IPS-18a (cell line): ENCODE measurements around the gene CREB3.

Source experiments
- H3K27ac ChIP-seq: one replicate; pipeline ENCODE4 v1.5.1; 2013; ENCODE audit warnings: low read length
- H3K27me3 ChIP-seq: one replicate; pipeline ENCODE4 v1.6.1; 2013; ENCODE audit warnings: mild to moderate bottlenecking, low read length; ENCODE audit not compliant: control insufficient read depth, insufficient read depth
- H3K36me3 ChIP-seq: one replicate; pipeline ENCODE4 v1.6.1; 2013; ENCODE audit warnings: low read depth, low read length; ENCODE audit not compliant: control insufficient read depth
- H3K4me1 ChIP-seq: one replicate; pipeline ENCODE4 v1.6.1; 2013; ENCODE audit warnings: low read depth, low read length; ENCODE audit not compliant: control insufficient read depth
- H3K4me3 ChIP-seq: one replicate; pipeline ENCODE4 v1.5.1; 2013; ENCODE audit warnings: low read length
- H3K9ac ChIP-seq: one replicate; pipeline ENCODE4 v1.6.1; 2013; ENCODE audit warnings: mild to moderate bottlenecking, low read length, moderate library complexity
- H3K9me3 ChIP-seq: one replicate; pipeline ENCODE4 v1.6.1; 2013; ENCODE audit warnings: low read depth, low read length; ENCODE audit not compliant: control insufficient read depth

The CREB3 gene

DNA sequence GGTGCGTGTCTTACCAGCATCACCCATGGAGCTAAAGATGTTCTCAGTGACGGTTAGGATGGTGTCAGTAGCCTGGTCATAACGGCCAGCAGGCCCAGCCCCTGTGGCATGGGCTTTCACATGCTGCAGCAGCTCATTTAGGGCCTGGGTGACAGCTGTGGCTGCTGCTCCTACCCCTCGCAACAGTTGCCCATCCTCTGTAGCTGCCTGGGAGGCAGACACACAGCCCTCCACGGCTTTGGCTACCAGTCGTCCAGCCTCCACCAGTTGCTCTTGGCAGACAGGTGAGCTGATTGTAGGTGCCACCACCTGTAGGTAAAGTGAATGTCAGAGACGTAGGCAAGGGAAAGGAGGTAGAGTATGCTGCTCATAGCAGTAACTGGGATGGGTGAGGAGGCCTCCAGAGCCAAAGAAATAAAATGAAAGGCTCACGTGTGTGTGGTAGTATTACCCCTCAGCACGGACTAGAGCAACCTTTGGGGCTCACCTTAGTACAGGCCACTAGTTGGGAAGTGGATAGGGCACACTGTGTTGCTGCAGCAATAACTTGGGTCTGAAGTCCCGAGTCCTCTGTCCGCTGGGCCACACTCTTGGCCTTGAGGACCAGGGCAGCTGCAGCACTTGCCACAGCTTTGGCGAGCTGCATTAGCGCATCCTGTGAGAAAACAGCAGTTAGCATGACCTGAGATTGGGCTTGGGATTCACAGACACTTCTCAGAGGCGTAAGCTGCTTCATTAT, 15.2 kb upstream of the CREB3 start:
- Histone ChIP-seq H3K9me3 (no peaks in the 10 kb centered on the region), H3K27ac (no peak overlapping the region), H3K4me3 (no peak overlapping the region), H3K36me3 (peaks cover 98% of the 10 kb centered on the region), H3K4me1 (no peaks in the 10 kb centered on the region), H3K9ac (no peak overlapping the region), H3K27me3 (no peaks in the 10 kb centered on the region)

GRCh38 chr9:35718721-35719511, 13.6 kb upstream of the CREB3 start:
- H3K4me3 ChIP-seq = no peak overlapping the region
- H3K9ac ChIP-seq = no peak overlapping the region
- H3K9me3 ChIP-seq = no peaks in the 10 kb centered on the region
- H3K36me3 ChIP-seq = peaks cover 95% of the 10 kb centered on the region
- no peaks in the 10 kb centered on the region for H3K4me1 ChIP-seq
- no peaks in the 10 kb centered on the region for H3K27me3 ChIP-seq
- no peak overlapping the region for H3K27ac ChIP-seq

- Histone ChIP-seq H3K9me3 (no peaks in the 10 kb centered on the region), H3K36me3 (peaks cover 95% of the 10 kb centered on the region), H3K9ac (no peak overlapping the region), H3K4me1 (no peaks in the 10 kb centered on the region), H3K27me3 (no peaks in the 10 kb centered on the region), H3K27ac (no peak overlapping the region), H3K4me3 (no peak overlapping the region)
Observed at GRCh38 chr9:35719546-35719945, 12.9 kb upstream of the CREB3 start.

- H3K27ac ChIP-seq = no peak overlapping the region
- peaks cover 16% of the 10 kb centered on the region for H3K4me1 ChIP-seq
- peaks cover 63% of the 10 kb centered on the region for H3K36me3 ChIP-seq
- H3K9me3 ChIP-seq = no peaks in the 10 kb centered on the region
- no peak overlapping the region for H3K4me3 ChIP-seq
- no peaks in the 10 kb centered on the region for H3K27me3 ChIP-seq
- H3K9ac ChIP-seq = no peak overlapping the region
Observed at GRCh38 chr9:35723426-35723825, 9.0 kb upstream of the CREB3 start.

- H3K9me3 ChIP-seq = no peaks in the 10 kb centered on the region
- peaks cover 58% of the 10 kb centered on the region for H3K36me3 ChIP-seq
- H3K27ac ChIP-seq = no peak overlapping the region
- no peaks in the 10 kb centered on the region for H3K27me3 ChIP-seq
- no peak overlapping the region for H3K9ac ChIP-seq
- no peak overlapping the region for H3K4me3 ChIP-seq
- H3K4me1 ChIP-seq = peaks cover 20% of the 10 kb centered on the region
Observed at GRCh38 chr9:35723908-35724307, 8.6 kb upstream of the CREB3 start.

DNA sequence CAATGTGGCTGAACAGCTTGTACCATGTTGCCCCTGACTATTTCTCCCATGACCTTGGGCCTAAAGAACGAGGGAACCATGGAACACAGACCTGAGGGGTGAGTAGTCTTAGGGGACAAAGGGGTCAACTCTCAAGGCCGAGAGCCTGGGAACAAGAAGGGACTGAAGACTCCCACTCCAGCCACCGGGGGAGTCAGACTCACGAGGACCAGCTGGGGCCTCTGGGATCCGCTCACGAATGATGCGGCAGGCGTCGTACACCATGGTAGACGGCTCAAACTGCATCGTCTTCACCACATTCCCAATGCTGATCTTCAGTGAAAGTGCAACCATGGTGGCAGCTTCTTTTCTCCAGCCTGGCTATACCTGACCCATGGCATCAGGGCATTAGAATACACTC, 7.1 kb upstream of the CREB3 start:
- Histone ChIP-seq H3K36me3 (peaks cover 44% of the 10 kb centered on the region), H3K9ac (no peak overlapping the region), H3K9me3 (no peaks in the 10 kb centered on the region), H3K27me3 (no peaks in the 10 kb centered on the region), H3K4me1 (peaks cover 34% of the 10 kb centered on the region), H3K4me3 (no peak overlapping the region), H3K27ac (no peak overlapping the region)

- H3K9me3 ChIP-seq = no peaks in the 10 kb centered on the region
- peaks cover 44% of the 10 kb centered on the region for H3K4me1 ChIP-seq
- no peaks in the 10 kb centered on the region for H3K27me3 ChIP-seq
- H3K9ac ChIP-seq = no peak overlapping the region
- H3K36me3 ChIP-seq = peaks cover 28% of the 10 kb centered on the region
- no peak overlapping the region for H3K4me3 ChIP-seq
- peak overlapping the region; percentile 19 for H3K27ac ChIP-seq
Observed at GRCh38 chr9:35726931-35727330, 5.5 kb upstream of the CREB3 start.

- peak overlapping the region; percentile 35 for H3K9ac ChIP-seq
- peak overlapping the region; percentile 70 for H3K27ac ChIP-seq
- no peaks in the 10 kb centered on the region for H3K9me3 ChIP-seq
- no peaks in the 10 kb centered on the region for H3K27me3 ChIP-seq
- peak overlapping the region; percentile 41 for H3K4me3 ChIP-seq
- H3K4me1 ChIP-seq = peaks cover 44% of the 10 kb centered on the region
- peaks cover 21% of the 10 kb centered on the region for H3K36me3 ChIP-seq
Observed at GRCh38 chr9:35727676-35728040, 4.8 kb upstream of the CREB3 start.

DNA sequence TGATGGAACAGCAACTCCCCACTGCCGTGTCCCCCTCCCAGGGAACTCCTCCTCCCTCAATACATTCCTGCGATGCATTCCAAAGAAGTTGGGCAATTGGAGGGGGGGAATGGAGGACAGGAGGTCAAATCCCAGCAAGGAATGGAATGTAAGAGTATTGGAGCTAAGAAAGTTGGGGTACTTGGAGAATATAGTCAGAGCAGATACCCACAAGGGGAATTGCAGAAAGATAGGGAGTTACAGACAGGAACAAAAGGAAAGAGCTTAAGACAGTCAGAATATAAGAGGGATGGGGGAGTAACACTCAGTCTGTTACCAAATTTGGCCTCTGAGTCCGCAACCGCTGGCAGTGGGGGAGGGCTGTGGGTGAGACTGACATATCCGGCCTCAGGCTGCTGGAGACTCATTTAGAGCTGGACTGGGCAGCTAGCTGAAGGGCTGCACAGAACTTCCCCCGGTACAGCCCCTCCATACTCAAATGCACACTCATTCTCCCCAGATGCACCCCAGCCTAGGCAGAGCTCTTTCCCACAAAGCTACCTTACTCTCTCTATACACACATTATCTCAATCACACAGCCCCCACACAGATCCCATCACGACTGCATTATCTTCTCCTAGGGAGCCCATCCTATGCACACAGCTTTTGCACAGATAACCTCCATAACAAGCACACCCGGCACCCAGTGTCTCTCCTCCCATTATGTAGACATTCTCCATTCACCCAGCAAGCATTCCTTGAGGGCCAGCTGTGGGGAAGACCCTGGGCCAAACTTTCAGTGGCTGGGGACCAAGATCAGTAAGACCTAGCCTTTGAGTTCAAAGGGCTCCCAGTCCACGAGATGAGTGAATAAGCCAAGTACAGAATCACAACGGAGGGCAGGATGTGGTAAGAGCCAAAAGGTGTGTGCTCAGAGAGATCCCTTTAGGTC, 4.2 kb upstream of the CREB3 start:
- Histone ChIP-seq H3K9me3 (no peaks in the 10 kb centered on the region), H3K4me3 (peak overlapping the region; percentile 41), H3K4me1 (peaks cover 44% of the 10 kb centered on the region), H3K27ac (peak overlapping the region; percentile 70), H3K36me3 (peaks cover 18% of the 10 kb centered on the region), H3K27me3 (no peaks in the 10 kb centered on the region), H3K9ac (peak overlapping the region; percentile 21)

DNA sequence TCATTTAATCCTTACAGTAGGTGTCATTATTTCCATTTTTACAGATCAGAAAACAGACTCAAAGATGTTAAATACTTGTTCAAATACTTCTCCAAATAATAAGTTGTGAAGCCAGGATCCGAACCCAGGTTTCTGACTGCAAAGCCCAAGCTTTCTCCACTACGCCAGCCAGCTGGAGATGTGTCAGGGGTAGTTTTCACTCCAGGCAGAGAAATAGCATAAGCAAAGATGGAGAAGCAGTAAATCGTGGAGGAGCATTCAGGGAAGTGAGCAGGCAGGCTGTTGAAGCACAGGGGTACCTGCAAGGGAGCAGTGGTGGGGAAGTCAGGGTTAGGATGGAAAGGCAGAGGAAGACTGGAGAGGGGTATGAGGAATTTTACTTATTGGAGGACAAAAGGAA, 3.4 kb upstream of the CREB3 start:
- no peak overlapping the region for H3K27ac ChIP-seq
- H3K9me3 ChIP-seq = no peaks in the 10 kb centered on the region
- no peak overlapping the region for H3K9ac ChIP-seq
- peak overlapping the region; percentile 18 for H3K4me3 ChIP-seq
- no peaks in the 10 kb centered on the region for H3K27me3 ChIP-seq
- peaks cover 48% of the 10 kb centered on the region for H3K4me1 ChIP-seq
- H3K36me3 ChIP-seq = peaks cover 11% of the 10 kb centered on the region
